ENCODE results near the gene CMSS1.

The CMSS1 gene

GRCh38 chr3:100124201-100124761 is 306.6 kb downstream of the CMSS1 start:
- H3K27ac ChIP-seq: peak overlapping the region; percentile 4 to 29
- DNase-seq (ENCODE audit: low spot score): no peak
- no peak overlapping the region for H3K4me3 ChIP-seq
- no peak for TF ChIP-seq CTCF (IDR thresholded peaks at IDR 0.05)

DNA sequence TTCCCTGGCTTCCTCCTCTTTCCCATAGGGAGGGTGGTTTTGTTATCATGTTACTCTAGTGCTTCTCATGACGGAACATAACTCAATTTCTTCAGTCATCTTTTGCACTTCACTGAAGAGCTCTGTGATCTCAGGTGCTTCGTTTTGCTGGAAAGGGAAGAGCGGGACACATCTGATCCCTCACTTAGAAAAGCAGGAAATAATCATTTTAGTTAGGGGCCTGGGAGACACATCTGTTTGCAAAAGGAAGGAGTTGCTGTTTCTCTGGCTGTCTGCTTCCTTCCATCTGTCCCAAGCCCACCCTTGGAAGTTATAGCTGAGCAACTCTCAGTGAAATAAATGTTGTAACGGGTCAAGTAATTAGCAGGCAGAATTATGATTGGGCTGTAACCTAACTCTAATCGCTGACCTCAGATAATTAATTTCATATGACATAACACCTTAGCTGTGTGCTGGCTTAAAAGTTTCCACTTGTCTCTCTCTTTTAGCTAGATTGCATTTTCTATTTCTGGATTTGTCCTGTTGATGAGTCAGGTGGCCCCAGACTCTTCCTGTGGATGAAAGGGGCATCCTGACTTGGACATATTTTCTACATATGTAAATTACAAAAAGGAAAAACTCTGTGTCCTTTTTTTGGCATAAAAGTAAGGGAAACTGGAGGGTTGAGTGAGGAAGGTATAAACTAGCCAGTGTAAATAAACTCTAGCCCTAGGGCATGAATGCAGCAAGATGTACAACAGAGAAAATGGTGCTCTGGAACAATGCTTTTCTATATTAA is 307.7 kb downstream of the CMSS1 start:
- Histone ChIP-seq H3K27ac (no peak overlapping the region), H3K4me3 (no peak overlapping the region)

GRCh38 chr3:100127792-100128191 is 310.1 kb downstream of the CMSS1 start:
- H3K4me3 ChIP-seq: no peak overlapping the region
- DNase-seq (ENCODE audit: low spot score): no peak
- TF ChIP-seq CTCF (IDR thresholded peaks at IDR 0.05): no peak
- H3K27ac ChIP-seq: no peak overlapping the region

More for the DNA sequence above, 307.7 kb downstream of the CMSS1 start:
- no peak for TF ChIP-seq CTCF (IDR thresholded peaks at IDR 0.05)
- no peak for DNase-seq (ENCODE audit: low spot score)

DNA sequence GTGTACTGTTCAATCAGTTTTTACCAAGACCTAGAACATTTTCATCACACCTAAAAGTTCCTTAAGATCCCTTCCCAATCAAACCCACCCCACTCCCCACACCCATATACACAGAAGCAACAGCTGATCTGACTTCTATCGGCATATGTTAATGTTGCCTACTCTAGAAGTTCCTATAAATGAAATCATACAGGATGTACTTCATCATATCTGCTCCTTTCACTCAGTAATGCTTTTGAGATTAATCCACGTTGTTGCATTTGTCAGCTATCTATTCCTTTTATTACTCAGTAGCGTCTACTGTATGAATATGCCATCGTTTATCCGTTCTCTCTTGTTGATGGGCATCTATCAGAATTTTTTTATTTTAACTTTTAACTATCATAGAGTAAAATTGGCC is 310.9 kb downstream of the CMSS1 start:
- Histone ChIP-seq H3K4me3 (no peak overlapping the region), H3K27ac (no peak overlapping the region)
- no peak for TF ChIP-seq CTCF (IDR thresholded peaks at IDR 0.05)
- DNase-seq (ENCODE audit: low spot score): no peak

GRCh38 chr3:100129941-100130340 is 312.3 kb downstream of the CMSS1 start:
- no peak for TF ChIP-seq CTCF (IDR thresholded peaks at IDR 0.05)
- DNase-seq (ENCODE audit: low spot score): no peak

DNA sequence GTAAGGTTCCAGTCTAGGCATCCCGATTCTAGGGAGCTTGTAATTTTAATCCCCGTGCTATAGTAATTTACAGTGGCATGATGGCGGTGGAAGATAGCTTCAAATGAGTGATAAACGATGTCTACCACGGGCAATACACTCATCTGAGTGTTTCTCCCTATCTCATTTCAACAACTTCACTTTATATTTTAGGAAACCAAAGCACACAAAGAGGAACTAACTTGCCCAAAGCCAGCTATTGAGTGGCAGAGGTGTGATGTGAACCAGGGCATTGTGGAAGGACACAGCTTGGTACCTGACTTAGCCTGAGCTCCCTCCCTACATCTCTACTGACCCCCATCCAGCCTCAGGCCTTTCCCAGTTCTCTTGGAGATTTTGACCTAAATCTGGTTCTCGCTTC is 313.6 kb downstream of the CMSS1 start:
- no peak overlapping the region for H3K27ac ChIP-seq
- no peak overlapping the region for H3K4me3 ChIP-seq
- TF ChIP-seq CTCF (IDR thresholded peaks at IDR 0.05): no peak
- no peak for DNase-seq (ENCODE audit: low spot score)

More at GRCh38 chr3:100129941-100130340, 312.3 kb downstream of the CMSS1 start:
- Histone ChIP-seq H3K27ac (no peak overlapping the region), H3K4me3 (no peak overlapping the region)

GRCh38 chr3:100136921-100137320 is 319.3 kb downstream of the CMSS1 start:
- no peak for DNase-seq (ENCODE audit: low spot score)
- no peak overlapping the region for H3K4me3 ChIP-seq
- no peak for TF ChIP-seq CTCF (IDR thresholded peaks at IDR 0.05)
- peak overlapping the region; percentile 76 to 84 for H3K27ac ChIP-seq
